Stimulated activated CD4-positive, alpha-beta T cell treated with anti-CD3 and anti-CD28 coated beads, Interleukin-15, amount 100 ng/mL, for 24 hours (primary cell): Measurements from ENCODE around the gene KIF5C.

ENCODE experiments used
- DNase-seq: peaks from one replicate; pipeline ENCODE4 v3.0.0-alpha.2; 2020

KIF5C gene

DNA sequence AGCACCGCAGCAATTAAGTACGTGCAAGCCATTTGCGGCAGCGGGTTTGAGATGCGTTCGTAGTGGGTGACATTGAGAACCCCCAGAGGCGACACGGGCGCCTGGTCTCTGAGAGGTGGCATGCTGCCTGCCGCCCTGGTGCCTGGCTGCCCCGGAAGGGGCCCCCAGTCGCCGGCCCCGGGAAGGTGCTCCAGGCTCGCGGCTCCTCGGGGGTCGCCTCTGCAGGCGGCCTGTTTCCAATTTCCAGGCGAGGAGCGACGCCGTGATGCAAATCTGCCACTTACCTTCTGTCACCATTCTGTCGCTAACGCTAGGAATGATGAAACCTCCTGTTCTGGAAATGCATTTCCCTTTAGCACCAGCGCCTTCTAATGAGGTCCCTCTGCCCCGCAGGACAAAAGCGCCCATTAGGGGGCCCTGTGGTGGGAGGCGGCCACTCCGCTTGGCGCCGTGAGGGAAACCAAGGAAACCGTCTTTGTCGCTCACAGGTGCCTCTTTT lies 13.0 kb downstream of the KIF5C start:
- peak; percentile 33 for DNase-seq

DNA sequence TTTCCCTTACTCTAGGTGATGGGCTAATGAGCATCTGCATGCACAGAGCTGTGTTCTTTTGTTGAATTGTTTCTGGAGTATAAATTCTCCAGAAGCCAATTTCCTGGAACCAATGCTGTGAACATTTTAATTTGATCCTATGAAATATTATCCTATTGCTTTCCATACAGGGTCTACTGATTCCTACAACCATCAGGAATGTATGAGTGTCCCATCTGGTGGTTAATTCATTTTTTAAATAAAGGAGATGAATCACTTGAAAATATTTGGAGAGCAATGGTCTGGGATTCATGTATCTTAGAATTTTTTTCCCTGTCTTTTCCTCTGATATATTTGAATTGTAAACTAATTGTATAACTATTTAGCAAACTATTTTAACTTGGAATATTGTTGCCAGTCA lies 14.0 kb downstream of the KIF5C start:
- no peak for DNase-seq

DNA sequence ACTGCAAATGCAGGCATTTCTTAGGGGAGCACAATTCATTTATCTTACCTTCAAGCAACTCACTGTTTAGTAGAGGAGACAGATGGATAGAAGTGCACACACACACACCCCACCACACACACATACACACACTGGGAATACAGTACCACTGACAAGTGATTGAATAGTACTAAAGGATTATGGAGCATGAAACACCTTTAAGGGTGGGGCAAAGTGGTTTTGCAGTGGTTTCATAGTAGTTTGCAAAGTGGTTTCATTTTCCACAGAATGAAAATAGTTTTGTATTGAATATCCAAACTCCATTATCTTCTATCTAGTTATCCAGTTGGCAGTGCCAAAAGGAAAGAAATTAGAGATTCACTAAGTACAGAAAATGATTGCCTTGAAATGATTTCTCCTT lies 18.9 kb downstream of the KIF5C start:
- DNase-seq = no peak

DNA sequence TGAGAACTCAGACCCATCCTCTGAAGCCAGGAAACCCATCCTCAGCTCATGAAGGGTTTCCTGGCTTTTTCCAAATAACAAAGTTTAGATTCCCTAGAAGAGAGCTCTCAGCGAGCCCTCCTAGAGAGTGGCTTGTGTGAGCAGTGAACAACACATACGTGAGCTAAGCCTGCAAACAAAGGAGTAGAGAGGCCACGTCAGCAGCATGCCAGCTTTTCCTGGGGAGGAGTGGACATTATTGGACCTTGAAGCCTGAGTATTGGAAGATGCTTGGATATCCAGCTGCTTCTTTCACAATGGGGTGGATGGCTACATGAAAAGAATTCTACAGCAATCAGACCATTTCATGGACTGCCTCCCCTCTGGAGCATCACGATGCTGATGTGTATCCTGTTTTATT lies 21.1 kb downstream of the KIF5C start:
- DNase-seq = no peak

DNA sequence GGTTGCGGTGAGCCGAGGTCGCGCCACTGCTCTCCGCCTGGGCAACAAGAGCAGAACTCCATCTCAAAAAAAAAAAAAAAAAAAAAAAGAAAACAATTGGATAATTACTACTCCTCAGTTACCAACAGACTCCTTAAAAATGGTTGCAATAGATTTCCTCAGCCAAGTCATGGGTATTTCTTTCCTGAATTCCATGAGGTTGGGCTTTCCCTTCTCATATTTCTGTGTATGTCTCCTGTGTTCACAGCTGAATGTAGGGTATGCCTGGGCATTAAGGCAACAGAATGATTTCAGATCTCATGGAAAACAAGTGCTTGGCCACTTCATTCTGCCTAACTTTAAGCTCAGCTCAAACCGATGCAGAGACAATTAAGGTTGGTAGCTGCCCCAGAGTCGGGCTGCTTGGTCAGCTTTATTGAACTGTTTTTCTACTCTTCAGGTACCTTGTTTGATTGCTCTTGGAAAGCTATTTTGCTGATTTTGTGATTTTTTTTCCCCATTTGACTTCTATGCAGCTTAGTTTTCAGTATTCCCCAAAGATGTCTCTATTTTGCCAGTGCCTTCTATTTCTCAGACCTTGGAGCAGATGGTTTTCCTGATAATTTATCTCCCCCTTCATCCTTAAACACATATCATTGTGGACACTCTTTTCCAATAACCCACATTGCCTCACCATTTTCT lies 24.8 kb downstream of the KIF5C start:
- DNase-seq = no peak

DNA sequence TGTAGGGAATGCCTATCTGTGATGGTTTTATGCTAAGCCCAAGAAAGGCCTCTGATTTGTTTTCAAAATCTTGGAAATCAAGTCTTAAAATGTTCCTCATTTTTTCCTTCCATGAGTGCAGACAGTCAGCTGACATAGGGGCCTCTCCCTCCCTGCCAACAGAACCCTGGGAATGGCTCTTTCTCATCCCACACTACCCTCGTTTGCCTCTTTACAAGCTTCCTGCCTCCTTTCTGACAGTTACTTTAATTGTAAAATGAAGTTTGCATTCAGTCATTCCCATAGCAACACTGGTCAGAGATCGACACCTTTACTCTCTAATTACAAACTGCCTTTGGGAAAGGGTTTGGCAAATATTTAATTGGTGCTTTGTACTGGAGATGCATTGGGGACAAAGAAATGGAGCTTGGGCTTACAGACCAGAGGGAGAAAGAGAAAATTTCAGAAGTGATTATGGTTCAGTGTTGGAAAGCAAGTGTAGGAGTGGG lies 25.4 kb downstream of the KIF5C start:
- no peak for DNase-seq

DNA sequence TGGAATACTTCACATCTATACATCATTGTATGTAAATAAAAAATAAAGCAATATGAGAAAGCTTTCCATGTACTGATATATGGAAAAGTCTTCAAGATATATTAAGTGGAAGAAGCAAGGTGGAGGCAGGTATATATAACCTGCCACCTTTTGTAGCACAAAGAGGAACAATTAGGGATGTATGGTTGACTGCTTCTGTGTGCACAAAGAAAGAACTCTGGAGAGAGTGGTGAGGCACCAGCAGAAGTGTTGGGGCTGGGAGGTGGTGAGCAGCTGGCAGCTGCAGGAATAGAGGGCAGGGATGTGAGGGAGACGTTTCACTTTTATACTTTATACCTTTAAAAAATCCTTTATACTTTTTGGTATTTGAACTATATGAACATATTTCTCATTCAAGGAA lies 26.1 kb downstream of the KIF5C start:
- DNase-seq = no peak

DNA sequence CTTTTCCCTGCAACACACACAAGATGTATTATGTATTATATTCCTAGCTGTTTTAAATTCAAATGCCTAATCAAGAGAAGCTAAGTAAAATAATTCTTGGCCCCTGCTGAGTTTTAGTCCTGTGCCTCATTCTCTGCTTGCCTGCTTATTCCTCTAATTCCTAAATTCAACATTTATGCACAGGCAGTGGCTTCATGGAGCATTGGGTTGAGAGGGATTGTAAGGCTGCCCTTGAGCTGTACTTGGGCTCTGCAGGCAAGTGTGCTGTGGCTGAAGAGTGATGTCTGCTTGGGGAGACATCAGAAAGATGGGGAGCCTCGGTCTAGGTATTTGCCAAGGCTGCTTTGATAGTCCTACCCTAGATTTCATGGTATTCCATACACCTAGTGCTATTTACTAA lies 27.8 kb downstream of the KIF5C start:
- no peak for DNase-seq

DNA sequence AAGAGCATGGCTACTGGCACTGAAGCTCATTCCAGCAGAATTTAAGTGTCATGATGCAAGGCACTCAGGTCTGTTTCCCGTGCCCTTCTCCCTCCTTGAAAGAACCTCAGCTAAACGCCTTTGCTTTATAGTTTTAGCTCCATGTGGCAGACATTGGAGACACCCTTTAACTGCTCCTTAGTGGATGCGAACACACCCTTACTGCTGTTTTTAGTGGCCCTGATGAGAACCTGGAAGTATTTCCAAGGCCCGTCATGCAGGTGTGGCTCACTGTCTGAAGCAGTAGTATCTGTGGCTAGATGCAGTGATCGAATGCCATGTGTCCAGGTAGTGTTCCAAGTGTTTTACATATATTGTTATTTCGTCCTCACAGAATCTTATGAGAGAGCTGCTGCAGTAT lies 28.3 kb downstream of the KIF5C start:
- DNase-seq = no peak

DNA sequence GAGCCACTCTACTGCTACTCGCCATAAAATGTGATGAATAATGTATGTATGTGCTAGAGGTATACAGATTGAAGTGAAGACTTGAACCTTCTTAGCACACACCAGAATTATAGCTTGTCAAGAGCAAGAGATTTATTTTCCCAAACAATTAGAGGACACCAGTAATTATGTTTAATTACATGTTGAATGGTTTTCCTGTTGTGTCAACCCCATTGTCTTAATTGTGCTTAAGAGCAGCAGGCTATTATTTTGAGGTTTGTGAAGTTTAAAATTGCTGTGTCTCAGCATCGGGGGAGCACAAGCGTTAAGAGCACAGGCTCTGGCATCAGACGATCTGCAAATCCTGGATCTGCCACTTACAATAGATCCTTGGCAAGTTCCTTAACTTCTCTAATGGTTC lies 29.0 kb downstream of the KIF5C start:
- no peak for DNase-seq

DNA sequence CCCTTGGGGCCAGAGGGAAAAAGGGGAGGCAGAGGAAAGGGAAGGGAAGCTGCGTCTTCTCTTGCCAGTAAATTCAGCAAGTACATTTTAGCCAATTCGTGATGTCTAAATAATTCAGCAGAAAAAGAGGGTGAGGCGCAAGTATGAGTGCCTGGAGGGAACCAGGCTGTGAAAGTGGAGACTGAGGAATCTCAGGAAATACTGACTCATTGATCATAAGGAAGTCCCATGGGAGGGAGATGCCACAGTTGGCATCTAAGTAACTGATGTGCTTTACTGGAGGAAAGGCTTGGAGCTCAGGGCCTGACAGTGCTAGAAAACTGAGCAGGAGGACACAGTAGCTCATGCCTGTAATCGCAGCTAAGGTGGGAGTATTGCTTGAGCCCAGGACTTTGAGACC lies 31.1 kb downstream of the KIF5C start:
- DNase-seq = no peak

DNA sequence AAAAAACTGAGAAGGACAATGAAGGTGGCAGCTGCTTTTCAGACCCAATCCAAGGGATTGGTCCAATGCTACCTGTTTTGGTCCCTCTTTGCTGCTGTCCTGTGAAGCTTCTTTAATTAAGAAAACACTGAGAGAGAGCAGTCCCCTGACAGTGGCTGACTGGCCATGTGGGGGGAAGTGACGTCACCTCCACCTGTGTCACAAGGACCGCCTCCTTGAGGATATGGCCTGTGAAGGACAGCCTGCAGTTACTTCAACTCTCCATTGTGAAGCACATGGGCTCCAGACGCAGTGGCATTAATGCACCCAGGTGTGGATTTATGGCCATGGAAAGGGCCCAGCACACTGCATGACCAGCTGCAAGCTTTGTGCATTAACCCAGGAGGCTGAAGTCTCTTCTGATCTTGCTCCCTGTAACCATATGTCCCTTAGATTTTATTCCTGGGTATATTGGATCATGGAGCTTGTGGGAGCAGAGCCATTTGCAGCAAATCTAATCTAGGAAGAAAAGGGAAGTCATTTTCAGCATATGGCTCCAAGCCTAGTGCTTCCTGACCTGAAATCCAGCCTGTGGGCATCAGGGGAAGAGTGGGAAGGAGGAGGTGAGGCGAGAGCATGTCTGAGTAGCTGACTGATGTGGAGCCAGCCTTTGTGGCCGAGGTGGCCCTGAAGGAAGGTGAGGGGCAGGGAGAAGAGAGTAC lies 32.2 kb downstream of the KIF5C start:
- DNase-seq = no peak

DNA sequence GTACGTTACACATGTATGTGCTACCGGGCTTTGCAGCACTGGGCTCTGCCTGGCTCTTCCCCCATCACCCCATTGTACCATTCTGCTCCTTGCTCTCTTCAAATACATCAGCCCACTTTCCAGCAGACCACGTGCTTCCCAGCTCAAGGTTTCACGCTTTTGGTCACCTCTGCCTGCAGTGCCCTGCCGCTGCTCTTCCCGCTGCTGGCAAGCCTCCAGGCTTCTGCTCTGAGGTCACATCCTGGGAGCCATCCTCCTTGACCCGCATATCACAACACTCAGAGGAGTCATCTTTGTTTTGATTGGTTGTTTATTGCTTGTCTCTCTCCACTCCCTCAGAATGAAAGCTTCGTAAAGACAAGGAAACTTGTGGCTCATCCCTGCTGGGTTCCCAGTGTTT lies 34.1 kb downstream of the KIF5C start:
- no peak for DNase-seq

DNA sequence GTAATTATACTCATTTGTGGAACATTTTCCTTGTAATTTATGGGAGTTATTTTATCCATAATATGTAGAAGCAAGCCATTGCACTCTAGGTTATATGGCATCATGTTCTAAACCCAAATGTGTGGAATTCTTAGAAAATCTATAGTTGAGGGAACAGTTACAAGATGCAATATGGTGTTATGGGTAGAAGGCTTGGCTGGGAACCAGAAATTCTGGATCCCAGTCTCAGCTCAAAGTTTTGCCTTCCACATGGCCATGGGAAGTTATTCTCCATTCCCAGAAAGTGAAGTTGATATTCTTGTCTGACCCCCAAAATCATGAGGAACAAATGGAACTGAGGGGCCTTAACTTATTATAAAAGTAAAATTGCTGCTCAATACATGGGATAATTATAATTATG lies 38.0 kb downstream of the KIF5C start:
- no peak for DNase-seq

DNA sequence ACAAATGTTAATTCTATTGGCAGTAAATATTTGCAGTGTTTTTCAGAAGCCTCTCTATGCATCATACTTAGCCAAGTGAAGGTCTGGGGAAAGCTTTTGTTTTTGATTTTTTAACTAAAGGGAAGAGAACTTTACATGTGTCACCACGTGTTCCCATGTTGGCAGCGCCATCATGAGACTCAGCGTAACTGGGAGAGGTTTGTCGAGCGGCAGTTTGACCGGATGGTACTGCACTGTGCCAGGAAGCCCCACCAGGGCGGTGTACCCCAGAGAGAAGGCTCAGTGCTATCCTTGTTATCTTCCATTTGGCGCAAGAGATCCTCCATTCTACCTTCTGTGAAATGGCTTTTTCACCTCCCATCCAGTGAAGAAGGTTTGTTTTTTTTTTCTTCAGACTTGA lies 38.5 kb downstream of the KIF5C start:
- DNase-seq = no peak

DNA sequence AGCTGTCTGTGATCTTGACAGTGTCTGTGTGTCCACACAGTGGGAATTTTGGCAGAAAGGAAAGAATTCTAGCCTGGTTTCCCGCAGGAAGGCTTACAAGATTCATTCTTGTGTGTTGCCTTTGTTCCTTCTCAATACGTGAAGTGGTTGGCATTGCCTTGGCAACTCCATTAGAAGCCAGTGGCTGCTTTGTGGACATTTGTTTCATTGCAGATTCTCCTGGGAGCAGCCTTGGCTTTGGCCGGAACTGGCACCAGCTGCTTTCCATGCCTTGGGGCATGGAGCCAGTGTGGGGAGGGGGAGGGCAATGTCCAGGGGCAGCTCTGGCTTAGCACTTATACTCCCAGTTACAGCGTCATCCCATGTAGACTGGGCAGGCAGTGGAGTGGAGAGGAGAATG lies 39.4 kb downstream of the KIF5C start:
- DNase-seq = no peak

DNA sequence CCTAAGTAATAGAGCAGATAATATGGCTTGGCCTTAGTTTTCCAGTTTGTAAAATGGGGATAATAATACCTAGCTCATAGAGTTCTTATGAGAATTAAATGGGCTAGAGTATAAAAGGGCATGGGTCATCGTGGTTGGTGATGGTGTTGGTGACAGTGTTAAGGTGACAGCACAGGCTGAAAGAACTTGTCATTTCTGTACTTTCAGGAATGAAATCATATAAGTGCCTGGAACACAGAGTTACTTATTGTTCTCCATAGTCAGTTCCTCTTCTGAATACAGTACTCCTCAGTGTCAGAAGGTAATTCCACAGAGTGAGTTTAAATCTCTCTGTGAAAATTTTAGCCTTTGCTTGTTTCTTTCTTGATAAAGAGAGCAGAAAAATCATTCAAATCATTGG lies 42.4 kb downstream of the KIF5C start:
- DNase-seq = peak; percentile 19

DNA sequence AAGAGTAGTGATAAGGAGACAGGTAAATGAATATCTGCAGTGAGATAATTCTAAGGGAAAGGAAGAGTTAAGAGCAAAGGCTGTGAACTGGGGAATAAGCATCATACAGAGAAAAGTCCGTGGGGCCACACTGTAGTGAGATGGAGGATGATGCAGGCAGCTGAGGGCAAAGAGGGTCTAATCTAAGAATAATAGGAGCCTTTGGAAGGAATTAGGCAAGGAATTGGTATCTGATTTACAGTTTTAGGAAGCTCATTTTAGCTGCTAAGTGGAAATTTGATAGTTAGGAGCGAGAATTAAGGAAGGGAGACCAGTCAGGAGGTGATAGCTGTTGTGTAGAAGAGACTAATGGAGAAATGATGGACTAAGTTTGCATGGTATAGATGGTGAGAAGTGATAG lies 43.5 kb downstream of the KIF5C start:
- DNase-seq = no peak

DNA sequence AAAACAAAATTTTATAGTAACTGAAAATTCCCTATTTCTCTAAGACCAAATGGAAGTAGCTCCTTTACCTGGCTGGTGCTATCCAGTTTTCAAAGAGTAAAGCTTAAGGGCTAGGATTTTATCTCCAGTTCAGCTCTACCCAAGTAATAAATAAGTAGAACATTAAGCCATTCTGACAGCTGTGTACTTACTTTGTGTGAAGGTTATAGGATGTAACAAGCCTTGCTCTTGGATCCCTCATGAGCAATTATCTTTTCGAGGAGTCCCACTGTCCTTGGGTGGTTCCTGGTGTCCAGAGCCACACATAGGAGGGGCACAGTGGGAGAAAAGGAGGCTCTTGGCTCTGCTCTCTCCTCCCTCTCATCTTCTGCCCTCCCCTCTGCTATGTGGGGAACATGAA lies 45.5 kb downstream of the KIF5C start:
- DNase-seq = no peak

DNA sequence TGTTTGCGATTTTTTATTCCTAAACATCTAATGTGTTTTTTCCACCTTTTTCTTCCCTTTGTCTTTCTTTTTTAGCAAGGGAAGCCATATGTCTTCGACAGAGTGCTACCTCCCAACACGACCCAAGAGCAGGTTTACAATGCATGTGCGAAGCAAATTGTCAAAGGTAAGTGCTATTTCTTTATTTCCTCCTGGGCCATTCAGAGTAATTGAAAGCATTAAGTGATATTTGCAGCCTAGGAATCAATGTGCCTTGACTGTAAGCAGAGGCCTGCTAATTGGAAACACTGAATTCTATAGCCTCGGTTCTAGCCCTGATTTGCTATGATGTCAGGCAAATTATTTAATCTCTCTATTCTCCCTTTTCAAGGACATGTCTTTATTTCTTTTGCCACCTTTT lies 47.0 kb downstream of the KIF5C start:
- no peak for DNase-seq

DNA sequence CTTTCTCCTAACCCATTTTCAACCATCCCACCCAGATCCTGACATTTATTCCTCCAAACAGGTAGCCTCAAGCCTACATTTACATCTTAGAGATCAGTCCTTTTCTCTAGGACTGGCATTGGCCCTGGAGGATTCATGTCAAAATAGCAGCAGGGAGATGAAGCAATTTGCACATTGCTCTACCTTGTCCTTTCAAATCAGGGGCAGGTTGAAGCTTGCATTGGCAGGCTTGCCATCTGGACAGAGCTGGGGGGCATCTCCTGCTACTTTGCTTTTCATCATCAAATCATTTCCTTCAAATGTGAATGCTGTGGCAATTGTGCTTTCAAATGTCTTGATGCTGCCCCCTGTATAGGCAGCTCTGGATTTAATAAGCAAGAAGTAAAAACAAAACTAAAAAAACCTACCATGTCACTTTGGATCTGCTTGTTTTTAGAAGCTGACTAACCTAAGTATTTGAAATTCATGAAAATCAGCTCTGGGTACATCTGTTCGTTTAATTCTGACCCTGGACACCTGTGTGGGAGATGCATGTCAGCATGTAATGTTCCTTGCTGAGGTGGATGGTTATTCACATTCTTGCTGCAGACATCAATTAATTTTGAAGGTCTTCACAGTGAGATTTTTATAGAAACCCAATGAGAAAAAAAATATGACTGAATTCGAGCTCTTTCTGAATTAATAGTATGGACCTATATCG lies 47.9 kb downstream of the KIF5C start:
- DNase-seq = no peak

DNA sequence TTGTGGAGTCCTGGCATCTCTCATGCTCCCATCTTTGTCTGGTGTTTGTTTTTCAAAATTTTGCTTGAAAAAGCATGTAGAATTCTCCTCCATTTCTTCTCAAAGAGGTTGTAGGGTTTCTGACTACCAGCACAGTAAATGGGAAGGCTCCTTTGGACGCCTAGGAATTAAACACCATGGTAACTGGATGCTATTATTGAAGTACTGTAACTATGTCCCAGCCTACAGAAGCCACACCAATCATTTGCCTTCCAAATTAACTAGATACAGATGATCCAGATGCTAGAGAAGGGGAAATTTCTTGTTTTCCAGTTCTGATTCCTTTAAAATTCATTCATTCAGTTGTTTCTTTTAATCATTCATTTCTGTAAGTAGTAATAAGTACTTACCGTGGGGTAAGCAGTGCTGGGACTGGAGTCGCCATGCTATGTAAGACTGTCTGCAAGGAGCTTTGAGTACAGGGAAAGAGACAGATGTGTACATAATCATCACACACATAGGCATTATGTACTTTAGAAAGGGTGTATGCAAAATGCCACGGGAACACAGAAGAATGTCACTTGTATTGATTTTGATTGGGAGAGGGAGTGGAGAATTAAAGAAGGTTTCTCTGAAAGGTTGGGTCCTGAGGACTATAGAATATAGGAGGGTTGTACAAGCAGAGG lies 49.6 kb downstream of the KIF5C start:
- DNase-seq = no peak

DNA sequence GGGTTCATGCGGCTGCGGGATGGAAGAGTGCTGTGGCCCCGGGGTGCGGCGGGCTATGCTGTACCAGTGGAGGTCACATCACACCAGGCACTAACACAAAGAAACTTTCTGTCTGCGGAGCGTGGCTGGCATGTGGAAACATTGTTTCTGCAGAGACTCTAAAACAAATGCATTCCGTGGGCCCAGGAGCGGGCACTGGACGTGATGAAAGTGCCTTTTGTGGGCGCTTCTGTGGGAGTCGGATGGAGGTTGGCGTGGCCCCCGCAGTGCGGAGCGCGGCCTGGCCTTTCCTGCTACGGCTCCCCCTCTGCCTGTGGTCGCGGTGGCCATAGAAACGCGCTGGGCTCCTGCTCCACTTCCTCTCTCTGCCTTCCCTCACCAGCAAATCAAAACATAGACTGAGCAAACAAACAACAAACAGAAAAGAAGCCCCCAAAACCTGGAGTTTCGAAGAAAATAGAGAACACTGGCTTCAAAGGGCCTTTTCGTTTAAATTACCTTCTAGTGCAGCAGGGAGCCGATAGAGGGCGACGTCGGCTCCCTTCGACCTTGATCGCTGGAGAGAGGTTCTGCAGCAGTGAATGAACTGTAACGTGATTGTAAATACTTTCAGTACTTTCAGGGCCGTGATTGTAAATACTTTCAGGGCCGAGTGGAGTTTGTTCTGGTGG lies 51.4 kb downstream of the KIF5C start:
- DNase-seq = peak; percentile 65
